GM12874 (cell line): ENCODE results near the gene DMRT2.

ENCODE experiments used
- CTCF ChIP-seq: IDR thresholded peaks from 2 replicates; pipeline ENCODE4 v1.5.1; 2011; ENCODE audit warnings: low read depth, mild to moderate bottlenecking, control low read depth, low read length, moderate library complexity; ENCODE audit not compliant: insufficient read depth

DMRT2 gene

GRCh38 chr9:1096155-1096964, 46.2 kb downstream of the DMRT2 start:
- TF ChIP-seq CTCF = no peak

GRCh38 chr9:1098551-1098950, 48.4 kb downstream of the DMRT2 start:
- no peak for TF ChIP-seq CTCF

- no peak for TF ChIP-seq CTCF
Measured at GRCh38 chr9:1100201-1100600, 50.0 kb downstream of the DMRT2 start.

GRCh38 chr9:1100945-1101344, 50.8 kb downstream of the DMRT2 start:
- TF ChIP-seq CTCF = peak; percentile 48

GRCh38 chr9:1101846-1102641, 51.9 kb downstream of the DMRT2 start:
- TF ChIP-seq CTCF = no peak

GRCh38 chr9:1102642-1102970, 52.4 kb downstream of the DMRT2 start:
- TF ChIP-seq CTCF = no peak
